ELR (cell line): ENCODE data around the gene SIK3.
"Not testable (repeated sequence)": the region's sequence is repeated elsewhere in the genome, so short reads cannot be mapped to it uniquely, and the experiment has no call there.

Experiments
- DNase-seq: peaks from one replicate; pipeline ENCODE4 v3.0.0-alpha.2; 2015; ENCODE audit warnings: low read depth

Gene SIK3

DNA sequence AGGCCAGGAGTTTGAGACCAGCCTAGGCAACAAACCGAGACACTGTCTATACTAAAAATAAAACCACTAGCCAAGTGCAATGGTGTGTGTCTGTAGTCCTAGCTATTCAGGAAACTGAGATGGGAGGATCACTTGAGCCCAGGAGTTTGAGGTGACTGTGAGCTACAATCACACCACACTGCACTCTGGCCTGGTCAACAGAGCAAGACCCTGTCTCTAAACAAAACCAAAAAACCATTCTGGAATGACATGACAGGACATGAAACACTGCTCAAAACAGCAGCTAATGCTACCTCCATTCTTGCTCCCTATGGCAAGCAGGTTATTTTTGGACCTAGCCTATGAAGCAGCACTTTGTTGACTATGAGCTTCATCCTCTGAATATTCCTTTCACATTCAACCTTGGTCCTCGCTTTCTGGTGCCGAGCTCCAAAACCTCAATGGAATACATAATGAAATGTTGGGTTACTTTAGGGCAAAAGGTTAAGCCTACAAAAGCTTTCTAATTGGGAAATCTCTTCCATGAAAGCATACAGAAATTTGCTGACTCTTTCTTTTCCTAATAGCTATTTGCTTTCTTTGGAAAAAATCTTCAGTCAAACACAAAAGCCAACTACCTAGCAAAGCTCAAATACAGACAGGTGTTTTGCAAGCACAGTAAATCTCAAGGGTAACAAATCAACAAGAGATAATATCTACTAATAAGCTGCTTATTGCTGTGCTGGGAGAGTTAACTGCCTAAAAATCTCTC lies 21.1 kb downstream of the SIK3 start:
- no peak for DNase-seq

- peak; percentile 42 for DNase-seq
Measured at GRCh38 chr11:117075186-117075585, 23.0 kb downstream of the SIK3 start.

DNA sequence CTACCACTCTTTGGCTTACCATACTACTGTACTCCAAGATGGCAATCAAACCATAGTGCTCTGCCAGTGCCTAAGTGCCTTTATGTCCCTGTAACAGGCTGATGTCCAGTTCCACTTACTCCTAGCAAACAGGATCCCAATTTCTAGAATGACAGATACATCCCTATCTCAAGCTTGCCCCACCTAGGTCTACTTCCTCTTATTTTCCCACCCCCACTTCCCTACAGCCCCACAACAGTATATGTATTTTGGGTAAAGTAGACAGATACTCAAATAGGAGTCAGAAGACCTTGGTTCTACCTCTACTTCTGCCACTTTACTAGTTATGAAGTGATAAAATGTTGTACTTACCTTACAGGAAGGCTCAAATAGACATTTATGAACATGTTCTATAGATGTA lies 24.1 kb downstream of the SIK3 start:
- no peak for DNase-seq

DNA sequence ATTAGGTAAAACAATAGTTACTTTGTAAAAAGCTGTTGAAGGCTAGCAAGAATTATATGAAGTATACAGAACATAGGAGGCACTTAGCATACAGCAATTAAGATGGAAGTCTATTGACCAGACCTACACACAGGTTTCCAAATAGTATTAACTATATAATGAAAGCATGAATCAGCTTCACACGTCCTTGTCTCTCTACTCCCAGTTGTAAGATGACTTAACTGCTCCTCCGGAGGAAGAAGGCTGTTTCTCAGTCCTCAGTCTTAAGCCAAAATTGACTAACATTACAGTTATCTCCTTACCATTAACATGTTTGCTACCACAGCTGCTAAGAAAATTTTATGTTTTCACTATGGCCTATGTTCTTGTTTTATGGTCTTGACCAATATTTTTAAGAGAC lies 24.7 kb downstream of the SIK3 start:
- no peak for DNase-seq

GRCh38 chr11:117072517-117073461 lies 25.4 kb downstream of the SIK3 start:
- DNase-seq: peak; percentile 95

DNA sequence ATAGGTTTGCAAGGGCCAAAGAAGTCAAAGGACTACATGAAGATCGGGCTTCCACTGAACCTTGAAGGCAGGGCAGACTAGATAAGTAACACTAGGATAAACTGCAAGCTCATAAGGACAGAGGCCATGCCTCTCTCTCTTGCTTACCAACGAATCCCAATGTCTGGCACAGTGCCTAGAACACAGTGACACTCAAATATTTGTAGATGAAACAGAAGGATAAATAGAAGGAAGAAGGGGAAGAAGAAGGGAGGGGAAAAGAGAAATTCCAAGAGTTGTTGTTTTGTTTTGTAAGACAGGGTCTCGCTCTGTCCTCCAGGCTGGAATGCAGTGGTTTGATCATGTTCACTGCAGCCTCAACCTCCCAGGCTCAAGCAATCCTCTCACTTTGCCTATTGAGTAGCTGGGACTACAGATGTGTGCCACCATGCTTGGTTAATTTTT lies 26.9 kb downstream of the SIK3 start:
- DNase-seq: no peak

DNA sequence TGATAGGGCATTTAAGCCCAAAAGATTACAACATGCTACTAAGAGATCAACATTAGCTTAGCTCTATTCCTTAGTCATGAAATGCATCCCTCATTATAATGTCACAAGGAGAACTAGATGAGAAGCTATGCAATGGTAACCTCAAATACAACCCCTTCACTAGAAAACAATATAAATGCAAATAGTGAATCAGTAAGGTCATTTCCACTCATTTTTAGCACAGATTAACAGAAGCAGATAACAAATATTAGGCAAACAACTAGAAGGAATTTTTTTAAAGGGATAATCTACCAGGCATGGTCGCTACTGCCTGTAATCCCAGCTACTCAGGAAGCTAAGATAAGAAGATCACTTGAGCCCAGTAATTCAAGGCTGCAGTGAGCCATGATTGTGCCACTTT lies 28.2 kb downstream of the SIK3 start:
- no peak for DNase-seq

DNA sequence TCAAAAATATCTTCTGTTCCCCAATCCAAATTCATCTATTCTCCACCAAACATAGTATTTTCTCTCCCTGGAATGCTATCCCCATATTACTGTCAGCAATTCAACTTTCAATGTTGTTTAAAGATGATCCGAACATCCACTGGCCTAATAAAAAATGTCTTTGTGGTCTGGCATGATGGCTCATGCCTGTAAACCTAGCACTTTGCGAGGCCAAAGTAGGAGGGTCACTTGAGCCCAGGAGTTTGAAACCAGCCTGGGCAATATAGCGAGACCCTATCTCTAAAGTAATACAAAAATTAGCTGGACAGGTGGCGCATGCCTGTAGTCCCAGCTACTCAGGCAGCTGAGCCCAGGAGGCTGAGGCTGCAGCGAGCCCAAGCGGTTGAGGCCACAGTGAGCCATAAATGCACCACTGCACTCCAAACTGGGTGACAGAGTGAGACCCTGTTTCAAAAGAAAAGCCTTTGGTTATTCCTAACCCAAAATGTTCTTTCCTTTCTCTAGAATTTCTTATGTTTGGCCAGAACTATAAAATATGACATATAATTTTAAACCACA lies 29.8 kb downstream of the SIK3 start:
- DNase-seq: no peak

GRCh38 chr11:117066959-117067358 lies 31.3 kb downstream of the SIK3 start:
- DNase-seq: no peak

DNA sequence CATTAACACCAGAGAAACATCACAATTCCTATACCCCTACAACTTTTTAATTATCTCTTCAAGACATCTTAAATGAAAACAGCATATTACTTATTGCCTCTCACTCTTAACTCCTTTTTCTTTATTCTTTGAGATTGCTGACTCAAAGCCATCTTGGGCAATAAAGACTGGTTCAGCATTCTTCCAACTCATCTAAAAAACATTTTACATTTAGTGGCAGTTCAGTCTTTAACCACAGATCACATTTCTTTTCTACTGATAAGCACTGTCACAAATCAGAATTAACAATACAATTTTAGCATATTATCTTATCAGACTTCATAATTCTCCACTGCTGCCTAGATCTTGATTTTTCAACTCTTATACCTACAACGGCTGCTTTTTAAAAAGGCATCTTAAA lies 34.0 kb downstream of the SIK3 start:
- peak; percentile 57 for DNase-seq

- no peak for DNase-seq
Measured at GRCh38 chr11:117062498-117062897, 35.7 kb downstream of the SIK3 start.

DNA sequence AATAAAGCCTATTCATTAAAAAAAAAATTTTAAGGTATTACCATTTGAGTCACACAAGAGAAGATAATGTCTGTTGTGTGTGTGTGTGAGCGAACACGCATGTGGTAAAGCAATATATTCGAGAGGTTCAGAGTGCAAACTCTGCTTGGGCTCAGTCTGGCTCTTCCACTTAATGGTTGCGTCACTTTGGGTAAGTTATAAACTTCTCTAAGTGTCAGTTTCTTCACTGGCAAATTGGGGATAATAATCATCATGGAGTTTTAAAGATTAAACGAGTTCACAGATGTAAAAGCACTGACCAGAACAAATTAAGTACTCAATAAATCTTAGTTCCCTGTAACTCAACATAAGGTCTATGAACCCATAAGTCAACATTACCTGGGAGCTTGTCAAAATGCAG lies 37.0 kb downstream of the SIK3 start:
- DNase-seq: no peak

DNA sequence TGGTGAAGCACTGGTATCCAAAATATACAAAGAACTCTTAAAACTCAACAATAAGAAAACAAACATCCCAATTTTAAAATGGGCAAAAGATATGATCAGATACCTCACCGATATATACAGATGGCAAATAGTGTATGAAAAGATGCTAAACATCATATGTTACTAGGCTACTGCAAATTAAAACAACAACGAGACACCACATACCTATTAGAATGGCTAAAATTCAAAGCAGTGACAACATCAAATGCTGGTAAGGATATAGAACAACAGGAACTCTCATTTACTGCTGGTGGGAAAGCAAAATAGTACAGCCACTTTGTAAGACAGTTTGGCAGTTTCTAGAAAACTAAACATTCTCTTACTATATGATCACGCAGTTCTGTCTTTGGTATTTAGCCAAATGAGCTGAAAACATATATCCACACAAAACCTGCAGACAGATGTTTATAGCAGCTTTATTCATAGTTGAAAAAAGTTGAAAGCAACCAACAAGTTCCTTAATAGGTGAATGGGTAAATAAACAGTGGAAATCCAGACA lies 38.5 kb downstream of the SIK3 start:
- no peak for DNase-seq

DNA sequence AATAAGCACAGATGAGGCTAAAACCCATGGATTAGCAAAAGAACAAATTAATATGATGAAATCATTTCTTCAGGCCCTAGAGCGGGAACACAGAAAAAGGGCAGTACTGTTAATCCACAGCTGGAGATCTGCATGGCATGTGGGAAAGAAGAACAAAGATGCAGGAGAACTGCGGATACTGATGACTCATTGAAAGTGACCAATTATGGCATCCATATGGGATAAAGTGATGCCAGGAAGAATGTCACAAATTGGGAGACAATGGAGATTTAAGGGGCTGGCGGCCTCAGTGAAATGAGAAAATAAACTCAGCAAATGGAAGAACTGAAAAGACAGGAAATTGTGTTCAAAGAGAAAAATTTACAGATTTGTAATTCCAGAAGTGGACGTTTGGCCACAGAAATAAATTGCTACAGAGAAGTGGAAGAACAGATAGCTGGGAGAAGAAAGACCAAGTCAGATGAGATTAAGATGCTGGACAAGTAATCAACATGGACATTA lies 39.4 kb downstream of the SIK3 start:
- DNase-seq: peak; percentile 61

- no peak for DNase-seq
Measured at GRCh38 chr11:117057727-117058126, 40.5 kb downstream of the SIK3 start.

DNA sequence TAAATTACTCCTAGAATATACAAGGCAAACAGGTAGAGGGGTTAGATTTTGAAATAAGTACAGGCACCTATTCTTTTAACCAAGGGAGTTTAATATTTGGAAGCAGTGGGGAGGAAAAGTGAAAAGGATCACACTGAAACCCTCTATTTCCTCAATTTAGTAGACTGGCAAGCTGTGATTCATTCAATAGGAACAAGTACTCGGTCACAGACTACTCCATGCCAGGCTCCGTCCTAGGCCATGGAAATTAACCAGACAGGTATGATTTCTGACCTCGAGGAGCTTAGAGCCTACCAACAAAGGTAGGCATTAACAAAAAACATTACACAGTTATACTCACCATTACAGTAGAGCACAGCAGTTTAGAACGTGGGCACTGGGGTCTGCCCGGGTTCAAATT lies 40.9 kb downstream of the SIK3 start:
- no peak for DNase-seq

DNA sequence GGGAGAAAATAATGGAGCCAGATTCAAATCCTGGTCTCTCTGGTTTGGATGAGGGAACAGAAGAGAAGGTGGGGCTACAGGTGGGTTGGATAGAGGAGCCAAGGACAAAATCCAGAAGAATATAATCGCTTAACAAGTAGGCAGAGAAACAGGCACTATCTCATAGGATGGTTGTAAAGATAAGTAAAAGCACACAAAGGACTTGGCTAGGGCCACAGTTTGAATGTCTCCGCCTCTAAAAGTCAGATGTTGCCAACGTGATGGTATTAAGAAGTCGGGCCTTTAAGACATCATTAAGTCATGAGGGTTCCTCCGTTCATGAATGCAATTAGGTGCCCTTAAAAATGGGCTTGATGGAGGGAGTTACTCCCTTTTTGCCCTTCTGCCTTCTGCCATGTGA lies 42.8 kb downstream of the SIK3 start:
- no peak for DNase-seq

DNA sequence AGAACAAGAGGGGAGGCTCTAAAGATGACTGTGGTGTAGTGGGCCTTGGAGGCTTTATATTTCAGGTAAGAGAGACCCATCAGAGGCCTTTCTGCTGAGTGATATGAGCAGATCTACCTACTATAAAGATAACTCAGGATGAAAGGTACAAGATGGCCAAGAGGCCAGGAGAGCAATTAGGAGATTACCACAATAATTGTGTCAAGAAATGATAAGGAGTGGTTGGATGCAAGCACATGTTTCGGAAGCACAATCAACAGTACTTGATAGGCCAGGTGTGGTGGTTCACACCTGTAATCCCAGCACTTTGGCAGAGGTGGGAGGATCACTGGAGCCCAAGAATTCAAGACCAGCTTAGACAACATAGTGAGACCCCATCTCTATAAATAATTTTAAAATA lies 43.8 kb downstream of the SIK3 start:
- DNase-seq: no peak

GRCh38 chr11:117052196-117053149 lies 45.8 kb downstream of the SIK3 start:
- no peak for DNase-seq

- not testable (repeated sequence) for DNase-seq
Measured at GRCh38 chr11:117050121-117050520, 48.1 kb downstream of the SIK3 start.

DNA sequence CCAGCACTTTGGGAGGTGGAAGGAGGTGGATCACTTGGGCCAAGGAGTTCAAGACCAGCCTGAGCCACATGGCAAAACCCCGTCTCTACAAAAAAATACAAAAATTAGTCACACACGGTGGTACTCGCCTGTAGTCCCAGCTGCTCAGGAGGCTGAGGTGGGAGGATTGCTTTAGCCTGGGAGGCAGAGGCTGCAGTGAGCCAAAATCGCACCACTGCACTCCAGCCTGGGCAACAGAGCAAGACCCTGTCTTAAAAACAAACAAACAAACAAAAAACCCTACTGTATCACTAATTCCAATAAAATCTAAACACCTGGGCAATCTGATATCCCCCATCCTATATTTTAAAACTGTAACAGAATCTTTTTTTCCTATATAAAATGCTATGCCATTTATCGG lies 51.6 kb downstream of the SIK3 start:
- DNase-seq: not testable (repeated sequence)
